GM06990 (cell line): ENCODE results near the gene ACSL1.

Experiments used
- DNase-seq: peaks from one replicate; pipeline ENCODE4 v3.0.0-alpha.2; 2011; ENCODE audit not compliant: insufficient read length; ENCODE audit errors: extremely low read depth
- H3K27me3 ChIP-seq: replicated peaks from 2 replicates; pipeline ENCODE4 v1.6.0; 2011; ENCODE audit warnings: low read length; ENCODE audit not compliant: control insufficient read depth, insufficient read depth
- H3K36me3 ChIP-seq: 2 replicates; pipeline ENCODE4 v1.5.1; 2011; ENCODE audit warnings: low read length; ENCODE audit not compliant: control insufficient read depth, insufficient read depth
- H3K4me3 ChIP-seq: replicated peaks from 2 replicates; pipeline ENCODE4 v1.5.1; 2011; ENCODE audit warnings: low read depth, mild to moderate bottlenecking, control low read depth, low read length
- TF ChIP-seq, protein P1 (sequence below): IDR thresholded peaks from 2 replicates; pipeline ENCODE4 v1.5.1; 2011; ENCODE audit warnings: low read length, control low read depth, mild to moderate bottlenecking, inconsistent platforms; ENCODE audit not compliant: insufficient read depth, poor library complexity, severe bottlenecking

Gene ACSL1

DNA sequence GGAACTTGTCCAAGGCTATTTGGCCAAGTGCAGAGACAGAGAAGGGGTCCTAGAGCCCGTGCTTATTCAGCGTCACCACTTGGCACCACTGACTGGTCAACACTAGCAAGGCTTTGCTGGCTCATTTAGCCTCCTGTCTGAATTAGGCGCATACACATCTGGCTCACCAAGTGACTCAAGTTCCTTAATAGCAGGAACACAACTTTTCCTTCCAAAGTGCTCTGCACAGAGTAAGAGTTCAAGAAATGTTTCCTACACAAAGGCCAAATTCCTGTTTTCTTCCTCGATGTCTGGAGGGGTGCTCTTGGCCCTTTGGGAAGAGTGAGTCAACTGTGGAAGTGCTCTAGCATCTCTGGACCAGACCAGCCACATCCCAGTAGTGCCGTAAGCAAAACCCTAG lies 65.1 kb downstream of the ACSL1 start:
- no peak for DNase-seq
- no peaks in the 10 kb centered on the region for H3K27me3 ChIP-seq
- peaks cover 21% of the 10 kb centered on the region for H3K36me3 ChIP-seq
- no peak overlapping the region for H3K4me3 ChIP-seq
- TF ChIP-seq, protein P1, sequence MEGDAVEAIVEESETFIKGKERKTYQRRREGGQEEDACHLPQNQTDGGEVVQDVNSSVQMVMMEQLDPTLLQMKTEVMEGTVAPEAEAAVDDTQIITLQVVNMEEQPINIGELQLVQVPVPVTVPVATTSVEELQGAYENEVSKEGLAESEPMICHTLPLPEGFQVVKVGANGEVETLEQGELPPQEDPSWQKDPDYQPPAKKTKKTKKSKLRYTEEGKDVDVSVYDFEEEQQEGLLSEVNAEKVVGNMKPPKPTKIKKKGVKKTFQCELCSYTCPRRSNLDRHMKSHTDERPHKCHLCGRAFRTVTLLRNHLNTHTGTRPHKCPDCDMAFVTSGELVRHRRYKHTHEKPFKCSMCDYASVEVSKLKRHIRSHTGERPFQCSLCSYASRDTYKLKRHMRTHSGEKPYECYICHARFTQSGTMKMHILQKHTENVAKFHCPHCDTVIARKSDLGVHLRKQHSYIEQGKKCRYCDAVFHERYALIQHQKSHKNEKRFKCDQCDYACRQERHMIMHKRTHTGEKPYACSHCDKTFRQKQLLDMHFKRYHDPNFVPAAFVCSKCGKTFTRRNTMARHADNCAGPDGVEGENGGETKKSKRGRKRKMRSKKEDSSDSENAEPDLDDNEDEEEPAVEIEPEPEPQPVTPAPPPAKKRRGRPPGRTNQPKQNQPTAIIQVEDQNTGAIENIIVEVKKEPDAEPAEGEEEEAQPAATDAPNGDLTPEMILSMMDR = no peak

- TF ChIP-seq, protein P1 = no peak
- Histone ChIP-seq H3K27me3 (no peaks in the 10 kb centered on the region), H3K4me3 (no peak overlapping the region), H3K36me3 (peaks cover 21% of the 10 kb centered on the region)
- DNase-seq = no peak
These were observed 68.0 kb downstream of the ACSL1 start for GRCh38 chr4:184757810-184758209.

DNA sequence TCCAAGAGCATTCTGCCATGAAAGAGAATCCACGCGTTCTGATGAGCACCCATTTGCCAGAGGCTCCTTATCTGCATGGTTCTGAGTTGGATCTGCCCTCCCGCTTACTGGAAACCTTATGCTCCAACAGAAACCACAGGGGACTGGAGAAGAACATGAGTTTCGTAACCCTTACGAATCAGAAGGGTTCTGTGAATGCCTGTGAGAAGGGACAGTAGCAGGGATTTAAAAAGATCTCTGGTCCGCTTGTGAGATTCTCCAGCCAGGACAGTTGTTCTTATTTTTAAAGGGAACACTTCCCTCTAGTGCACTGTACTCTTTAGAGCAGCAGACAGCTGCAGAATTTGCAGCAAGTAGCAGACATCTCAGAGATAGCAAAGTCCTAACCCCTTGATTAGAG lies 69.4 kb downstream of the ACSL1 start:
- no peak for DNase-seq
- H3K36me3 ChIP-seq = peaks cover 13% of the 10 kb centered on the region
- no peaks in the 10 kb centered on the region for H3K27me3 ChIP-seq
- TF ChIP-seq, protein P1 = no peak
- no peak overlapping the region for H3K4me3 ChIP-seq

DNA sequence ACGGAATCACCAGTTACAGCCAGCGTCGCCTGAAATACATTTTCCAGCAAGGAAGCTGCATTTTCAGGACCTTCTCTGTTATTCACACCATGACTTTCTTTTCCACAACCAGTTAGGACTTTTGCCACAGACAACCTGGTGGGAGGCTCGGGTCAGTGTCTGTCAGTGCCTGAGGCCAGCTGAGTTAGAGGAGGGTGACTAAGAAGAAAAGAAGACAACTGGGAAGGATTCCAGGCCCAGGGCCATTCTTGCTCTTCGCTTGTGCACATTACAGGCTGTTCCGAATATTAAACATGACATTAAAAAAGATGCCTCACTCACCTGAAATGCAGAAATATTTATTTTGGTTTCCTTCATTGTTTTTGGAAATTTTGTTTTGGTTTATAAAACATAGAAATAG lies 70.5 kb downstream of the ACSL1 start:
- Histone ChIP-seq H3K4me3 (no peak overlapping the region), H3K27me3 (no peaks in the 10 kb centered on the region), H3K36me3 (peaks cover 10% of the 10 kb centered on the region)
- TF ChIP-seq, protein P1 = no peak
- DNase-seq = no peak

GRCh38 chr4:184752496-184753275 lies 73.1 kb downstream of the ACSL1 start:
- TF ChIP-seq, protein P1 = no peak
- no peak for DNase-seq
- H3K27me3 ChIP-seq = no peaks in the 10 kb centered on the region
- H3K4me3 ChIP-seq = no peak overlapping the region
- H3K36me3 ChIP-seq = peaks cover 8% of the 10 kb centered on the region
